Measurements from ENCODE around the gene CREB3.

Gene CREB3

DNA sequence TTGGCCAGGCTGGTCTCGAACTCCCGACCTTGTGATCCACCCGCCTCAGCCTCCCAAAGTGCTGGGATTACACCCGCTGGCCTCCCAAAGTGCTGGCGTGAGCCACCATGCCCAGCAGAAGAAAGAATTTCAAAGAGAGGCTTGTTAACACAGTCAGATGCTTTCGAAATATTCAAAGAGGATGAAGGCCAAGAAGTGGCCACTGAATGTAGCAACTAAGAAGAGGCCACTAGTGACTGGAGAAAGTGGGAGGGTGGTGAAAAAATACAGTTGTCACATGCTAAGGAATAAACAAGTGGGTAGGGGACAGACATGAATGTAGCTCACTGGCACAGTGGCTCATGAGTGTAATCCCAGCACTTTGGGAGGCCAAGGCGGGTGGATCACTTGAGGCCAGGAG lies 29.8 kb upstream of the CREB3 start:
- DNase-seq (ENCODE audit: low read depth in 2 of 2): no peak

- no peak for DNase-seq (ENCODE audit: low read depth in 2 of 2)
Observed at GRCh38 chr9:35703906-35704672, 28.4 kb upstream of the CREB3 start.

DNA sequence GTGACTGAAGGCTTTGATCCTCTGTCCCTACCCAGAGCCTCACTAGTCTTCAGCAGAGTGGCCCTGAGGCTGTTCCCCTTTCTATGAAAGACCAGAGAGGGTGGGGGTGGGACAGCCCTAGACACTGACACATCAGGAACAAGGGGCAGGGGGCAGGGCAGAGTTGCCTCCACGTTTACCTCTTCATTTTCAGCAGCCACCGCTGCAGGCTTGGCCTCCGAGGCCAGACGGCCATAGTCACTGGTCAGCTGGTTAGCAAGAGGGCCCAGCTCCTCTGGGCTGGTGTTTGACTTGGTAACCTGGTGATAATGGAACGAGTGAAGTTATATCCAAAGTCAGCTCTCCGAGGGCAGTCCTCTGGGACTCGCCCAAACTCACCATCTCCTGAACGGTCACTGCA lies 27.1 kb upstream of the CREB3 start:
- DNase-seq (ENCODE audit: low read depth in 2 of 2): no peak

DNA sequence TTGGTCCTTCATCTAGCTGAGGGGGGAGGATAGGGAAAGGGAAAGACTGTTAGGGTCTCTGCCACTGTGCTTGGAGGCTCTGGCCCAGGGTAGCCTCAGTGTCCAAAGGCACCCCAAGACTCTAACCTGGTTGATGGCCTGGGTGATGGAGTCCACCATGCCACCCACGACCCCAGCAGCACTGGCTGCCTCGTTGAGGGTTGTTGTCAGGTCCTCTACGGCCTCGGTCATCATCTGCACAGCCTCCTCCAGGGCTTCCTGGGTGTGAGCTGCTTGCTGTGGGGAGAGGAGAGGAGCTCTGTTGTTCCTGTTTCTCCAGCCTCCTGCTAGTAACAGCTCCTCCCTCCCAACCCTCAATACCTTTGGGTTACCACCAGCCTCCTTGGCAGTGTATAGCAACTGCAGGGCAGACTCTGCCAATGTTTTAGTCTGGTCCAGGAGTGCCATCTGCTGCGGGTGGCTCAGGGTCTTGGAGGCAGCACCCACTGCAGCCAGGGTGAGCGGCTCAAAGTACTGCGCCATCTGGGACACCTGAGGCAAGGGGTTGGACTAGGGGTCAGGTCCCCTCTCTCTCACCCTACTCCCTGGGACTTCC lies 26.5 kb upstream of the CREB3 start:
- no peak for DNase-seq (ENCODE audit: low read depth in 2 of 2)

GRCh38 chr9:35706951-35707350 lies 25.5 kb upstream of the CREB3 start:
- DNase-seq (ENCODE audit: low read depth in 2 of 2): no peak

DNA sequence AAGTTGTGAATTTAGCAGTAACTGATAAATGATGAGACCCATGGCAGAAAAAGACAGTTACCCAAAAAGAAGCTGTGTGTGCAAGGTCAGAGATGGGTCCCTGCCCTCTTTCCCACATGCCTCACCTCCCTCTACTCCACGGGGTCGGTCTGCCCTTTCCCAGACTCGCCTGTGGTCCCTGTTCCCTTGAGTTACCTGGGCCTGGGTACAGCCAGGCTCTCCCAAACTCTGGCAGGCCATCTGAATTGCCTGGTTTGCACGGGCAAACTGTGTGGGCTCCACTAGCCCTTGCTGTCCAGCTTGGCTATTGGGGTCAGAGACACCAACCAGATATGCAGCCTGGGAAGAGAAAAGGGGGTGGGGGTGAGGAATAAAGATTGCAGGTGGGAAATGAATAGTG lies 24.3 kb upstream of the CREB3 start:
- DNase-seq (ENCODE audit: low read depth in 2 of 2): no peak

GRCh38 chr9:35710818-35711500 lies 21.5 kb upstream of the CREB3 start:
- no peak for DNase-seq (ENCODE audit: low read depth in 2 of 2)

- DNase-seq (ENCODE audit: low read depth in 2 of 2): no peak
Observed at GRCh38 chr9:35711501-35712428, 20.7 kb upstream of the CREB3 start.

DNA sequence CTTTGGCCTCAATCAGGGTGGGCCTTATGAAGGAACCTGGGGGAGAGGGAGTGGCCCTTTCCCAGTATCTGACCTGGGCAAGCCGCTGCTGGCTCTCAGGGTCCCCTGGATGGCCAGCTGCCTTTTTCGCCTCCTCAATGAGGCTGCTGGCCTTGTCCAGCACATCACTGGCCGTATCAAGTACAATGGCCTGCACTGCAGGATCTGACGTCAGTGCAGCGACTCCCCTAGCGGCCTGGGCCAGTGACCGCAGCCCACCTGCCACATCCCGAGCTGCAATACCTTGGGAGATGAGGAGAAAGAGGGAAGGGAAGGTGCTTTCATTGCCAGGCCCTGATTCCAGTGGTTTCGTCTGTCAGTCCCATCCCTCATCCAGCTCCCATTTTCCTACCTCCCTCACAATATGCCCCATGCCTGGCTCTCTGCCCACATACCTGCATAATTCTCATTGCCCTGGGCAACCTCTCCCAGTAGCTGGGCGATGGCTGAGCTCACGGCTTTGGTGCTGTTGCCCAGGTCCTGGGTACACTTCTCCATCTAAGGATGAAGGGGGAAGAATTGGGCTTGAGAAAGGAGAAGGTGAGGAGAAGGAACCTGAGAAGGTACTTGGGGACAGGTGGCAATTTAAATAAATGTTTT lies 19.6 kb upstream of the CREB3 start:
- no peak for DNase-seq (ENCODE audit: low read depth in 2 of 2)

GRCh38 chr9:35713578-35713977 lies 18.9 kb upstream of the CREB3 start:
- no peak for DNase-seq (ENCODE audit: low read depth in 2 of 2)

- DNase-seq (ENCODE audit: low read depth in 2 of 2): no peak
Observed at GRCh38 chr9:35714123-35714522, 18.3 kb upstream of the CREB3 start.

- DNase-seq (ENCODE audit: low read depth in 2 of 2): no peak
Observed at GRCh38 chr9:35714579-35715252, 17.8 kb upstream of the CREB3 start.

DNA sequence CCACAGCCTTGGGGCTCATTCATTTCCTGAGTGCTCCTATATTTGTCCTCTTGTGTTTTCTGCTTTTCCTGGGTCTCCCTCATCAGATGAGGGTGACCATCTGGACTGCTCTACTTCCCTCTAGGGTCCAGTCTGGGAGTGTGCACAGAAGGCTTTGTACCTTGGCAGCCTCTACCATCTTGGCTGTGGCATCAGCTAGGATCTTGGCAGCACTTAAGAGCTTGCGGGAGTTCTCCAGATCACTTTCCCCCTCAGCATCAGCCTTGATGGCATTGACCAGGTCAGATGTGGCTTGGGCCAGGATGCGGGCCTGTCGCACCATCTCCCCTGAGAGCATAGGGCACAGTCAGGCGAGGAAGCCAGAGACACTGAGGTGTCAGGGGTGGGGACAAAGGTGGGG lies 16.2 kb upstream of the CREB3 start:
- no peak for DNase-seq (ENCODE audit: low read depth in 2 of 2)

DNA sequence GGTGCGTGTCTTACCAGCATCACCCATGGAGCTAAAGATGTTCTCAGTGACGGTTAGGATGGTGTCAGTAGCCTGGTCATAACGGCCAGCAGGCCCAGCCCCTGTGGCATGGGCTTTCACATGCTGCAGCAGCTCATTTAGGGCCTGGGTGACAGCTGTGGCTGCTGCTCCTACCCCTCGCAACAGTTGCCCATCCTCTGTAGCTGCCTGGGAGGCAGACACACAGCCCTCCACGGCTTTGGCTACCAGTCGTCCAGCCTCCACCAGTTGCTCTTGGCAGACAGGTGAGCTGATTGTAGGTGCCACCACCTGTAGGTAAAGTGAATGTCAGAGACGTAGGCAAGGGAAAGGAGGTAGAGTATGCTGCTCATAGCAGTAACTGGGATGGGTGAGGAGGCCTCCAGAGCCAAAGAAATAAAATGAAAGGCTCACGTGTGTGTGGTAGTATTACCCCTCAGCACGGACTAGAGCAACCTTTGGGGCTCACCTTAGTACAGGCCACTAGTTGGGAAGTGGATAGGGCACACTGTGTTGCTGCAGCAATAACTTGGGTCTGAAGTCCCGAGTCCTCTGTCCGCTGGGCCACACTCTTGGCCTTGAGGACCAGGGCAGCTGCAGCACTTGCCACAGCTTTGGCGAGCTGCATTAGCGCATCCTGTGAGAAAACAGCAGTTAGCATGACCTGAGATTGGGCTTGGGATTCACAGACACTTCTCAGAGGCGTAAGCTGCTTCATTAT lies 15.2 kb upstream of the CREB3 start:
- DNase-seq (ENCODE audit: low read depth in 2 of 2): no peak

DNA sequence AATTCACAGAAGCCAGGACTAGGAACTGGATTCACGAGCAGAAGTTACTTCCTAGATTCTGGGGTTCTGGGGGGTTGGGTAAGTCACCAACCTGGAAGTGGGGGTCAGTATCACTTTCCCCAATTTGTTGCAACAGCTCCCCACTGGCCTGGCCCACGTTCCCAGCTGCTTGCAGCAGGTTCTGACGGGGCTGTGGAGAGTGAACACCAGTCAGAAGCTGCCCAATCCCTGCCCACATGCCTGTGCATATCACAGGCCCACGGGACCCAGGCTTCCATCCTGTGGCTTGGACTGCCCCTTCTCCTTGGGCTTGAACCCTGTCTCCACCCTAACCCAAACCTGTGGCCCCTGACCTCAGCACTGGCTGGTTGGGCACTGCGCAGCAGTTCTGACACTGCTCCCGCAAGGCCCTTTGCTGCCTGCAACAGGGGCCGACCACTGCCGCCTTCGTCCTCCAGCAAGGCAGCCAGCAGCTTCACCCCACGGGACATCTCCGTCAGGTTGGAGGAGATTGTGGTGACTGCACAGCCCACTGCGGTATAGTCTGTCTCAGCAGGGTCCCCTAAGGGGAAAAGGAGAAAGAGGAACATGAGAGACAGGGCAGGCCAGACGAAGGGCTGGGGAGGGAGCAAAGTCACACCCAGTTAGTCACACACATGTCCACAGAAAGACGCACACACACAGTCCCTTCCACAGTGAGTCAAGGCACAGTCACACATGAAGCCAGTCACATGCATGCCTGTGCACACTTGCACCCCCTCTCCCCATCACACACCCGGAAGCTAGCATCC lies 13.6 kb upstream of the CREB3 start:
- DNase-seq (ENCODE audit: low read depth in 2 of 2): no peak

DNA sequence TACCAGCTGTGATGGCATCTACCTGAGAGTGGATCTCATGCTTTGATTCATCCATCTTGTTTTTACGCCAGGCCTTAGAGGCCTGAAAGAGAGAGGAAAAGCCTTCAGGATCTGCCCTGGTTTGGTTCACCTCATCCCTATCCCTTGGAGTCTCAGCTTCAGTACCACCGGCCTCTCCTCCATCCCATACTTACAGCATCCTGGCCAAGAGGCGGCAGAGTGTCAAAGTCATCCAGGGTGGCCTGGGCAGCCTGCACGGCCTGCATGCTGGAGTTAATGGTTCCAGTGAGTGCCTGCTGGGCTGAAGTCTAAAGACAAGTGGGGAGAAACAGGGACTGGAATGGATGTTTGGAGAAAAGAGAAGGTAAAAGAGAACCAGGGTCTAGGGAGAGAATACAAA lies 12.9 kb upstream of the CREB3 start:
- no peak for DNase-seq (ENCODE audit: low read depth in 2 of 2)

DNA sequence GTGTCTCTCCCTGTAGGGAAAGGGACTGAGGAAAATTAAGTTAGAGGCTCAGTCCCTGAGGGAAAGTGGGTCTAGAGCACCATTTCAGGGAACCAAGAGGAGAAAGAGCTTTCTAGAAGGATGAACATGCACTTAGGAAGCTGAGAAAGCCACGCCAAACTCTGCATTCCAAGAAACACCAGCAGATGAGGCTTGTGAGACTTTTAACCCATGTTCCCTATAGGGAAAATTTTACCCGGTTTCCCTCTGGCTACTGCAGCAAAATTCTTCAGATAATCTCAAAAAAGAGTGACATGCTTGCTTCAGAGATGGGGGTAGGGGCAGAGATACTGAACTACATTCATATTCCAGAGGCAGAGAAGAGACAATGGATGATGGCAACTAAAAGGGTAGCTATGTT lies 9.0 kb upstream of the CREB3 start:
- DNase-seq (ENCODE audit: low read depth in 2 of 2): no peak

GRCh38 chr9:35723908-35724307 lies 8.6 kb upstream of the CREB3 start:
- DNase-seq (ENCODE audit: low read depth in 2 of 2): no peak

GRCh38 chr9:35725362-35725761 lies 7.1 kb upstream of the CREB3 start:
- DNase-seq (ENCODE audit: low read depth in 2 of 2): no peak

- no peak for DNase-seq (ENCODE audit: low read depth in 2 of 2)
Observed at GRCh38 chr9:35726931-35727330, 5.5 kb upstream of the CREB3 start.
